Measurements from ENCODE around the gene EFCAB5. TPM values are rescaled to one million over a fixed set of nuclear protein-coding genes. Genes with fewer than 3 reads are reported as not detected.
"Not testable (repeated sequence)": the region's sequence is repeated elsewhere in the genome, so short reads cannot be mapped to it uniquely, and the experiment has no call there.

EFCAB5 gene
- total RNA-seq, 1 donor from 2014 or later, result 1.00 TPM

GRCh38 chr17:30031214-30031869 lies 89.9 kb downstream of the EFCAB5 start:
- no peak overlapping the region for H3K9ac ChIP-seq (ENCODE audit: low read length)
- no peak overlapping the region for H3K27ac ChIP-seq (ENCODE audit: low read depth, low read length)
- H3K4me3 ChIP-seq (ENCODE audit: insufficient read depth, low read depth, low read length), result no peak overlapping the region
- no peaks in the 10 kb centered on the region for H3K9me3 ChIP-seq (ENCODE audit: insufficient read depth, low read depth, low read length)
- Mint-ChIP-seq H3K27me3 (ENCODE audit: low read depth, unreplicated experiment) (peaks cover 3% of the 10 kb centered on the region), H3K4me1 (ENCODE audit: low read depth, unreplicated experiment) (no peaks in the 10 kb centered on the region), H3K9me3 (ENCODE audit: unreplicated experiment) (peaks cover 2% of the 10 kb centered on the region), H3K27ac (ENCODE audit: unreplicated experiment) (no peak overlapping the region), H3K36me3 (ENCODE audit: low read depth, unreplicated experiment) (no peaks in the 10 kb centered on the region), H3K4me3 (ENCODE audit: unreplicated experiment) (no peak overlapping the region)
- no peak for TF ChIP-seq EZH2 (IDR thresholded peaks at IDR 0.05; ENCODE audit: insufficient read depth, low read length)
- no peak for TF ChIP-seq CTCF (IDR thresholded peaks at IDR 0.05; ENCODE audit: insufficient read depth, low read depth, low read length)
- no peaks in the 10 kb centered on the region for H3K79me2 ChIP-seq (ENCODE audit: insufficient read depth, low read length)
- H4K20me1 ChIP-seq (ENCODE audit: insufficient read depth, low read length), result no peaks in the 10 kb centered on the region
- H3K4me2 ChIP-seq (ENCODE audit: low read length), result no peak overlapping the region
- DNase-seq (ENCODE audit: low read depth), result no peak
- FAIRE-seq, result no peak
- H3K36me3 ChIP-seq (ENCODE audit: insufficient read depth, low read length), result no peaks in the 10 kb centered on the region
- H2AFZ ChIP-seq (ENCODE audit: low read depth, low read length), result no peak overlapping the region
- no peaks in the 10 kb centered on the region for H3K27me3 ChIP-seq (ENCODE audit: insufficient read depth, low read length)
- H3K4me1 ChIP-seq (ENCODE audit: insufficient read depth, low read length), result no peaks in the 10 kb centered on the region

GRCh38 chr17:30035369-30035768 lies 93.9 kb downstream of the EFCAB5 start:
- Histone ChIP-seq H3K4me2 (ENCODE audit: low read length) (no peak overlapping the region), H3K79me2 (ENCODE audit: insufficient read depth, low read length) (no peaks in the 10 kb centered on the region), H3K4me1 (ENCODE audit: insufficient read depth, low read length) (no peaks in the 10 kb centered on the region), H3K27me3 (ENCODE audit: insufficient read depth, low read length) (no peaks in the 10 kb centered on the region), H4K20me1 (ENCODE audit: insufficient read depth, low read length) (no peaks in the 10 kb centered on the region), H3K9ac (ENCODE audit: low read length) (no peak overlapping the region), H3K27ac (ENCODE audit: low read depth, low read length) (no peak overlapping the region), H3K9me3 (ENCODE audit: insufficient read depth, low read depth, low read length) (no peaks in the 10 kb centered on the region), H2AFZ (ENCODE audit: low read depth, low read length) (no peak overlapping the region), H3K4me3 (ENCODE audit: insufficient read depth, low read depth, low read length) (no peak overlapping the region), H3K36me3 (ENCODE audit: insufficient read depth, low read length) (no peaks in the 10 kb centered on the region)
- TF ChIP-seq EZH2 (IDR thresholded peaks at IDR 0.05; ENCODE audit: insufficient read depth, low read length), result no peak
- TF ChIP-seq CTCF (IDR thresholded peaks at IDR 0.05; ENCODE audit: insufficient read depth, low read depth, low read length), result no peak
- DNase-seq (ENCODE audit: low read depth) (no peak), FAIRE-seq (peak; percentile 26)
- H3K9me3 Mint-ChIP-seq (ENCODE audit: unreplicated experiment), result peaks cover 15% of the 10 kb centered on the region
- no peak overlapping the region for H3K4me3 Mint-ChIP-seq (ENCODE audit: unreplicated experiment)
- no peaks in the 10 kb centered on the region for H3K4me1 Mint-ChIP-seq (ENCODE audit: low read depth, unreplicated experiment)
- H3K27ac Mint-ChIP-seq (ENCODE audit: unreplicated experiment), result no peak overlapping the region
- H3K27me3 Mint-ChIP-seq (ENCODE audit: low read depth, unreplicated experiment), result peaks cover 2% of the 10 kb centered on the region
- peaks cover 5% of the 10 kb centered on the region for H3K36me3 Mint-ChIP-seq (ENCODE audit: low read depth, unreplicated experiment)

GRCh38 chr17:30040719-30041518 lies 99.5 kb downstream of the EFCAB5 start:
- DNase-seq (ENCODE audit: low read depth), result peak; percentile 53
- H3K27ac ChIP-seq (ENCODE audit: low read depth, low read length); H3K36me3 ChIP-seq (ENCODE audit: insufficient read depth, low read length); H3K79me2 ChIP-seq (ENCODE audit: insufficient read depth, low read length); H3K27me3 Mint-ChIP-seq (ENCODE audit: low read depth, unreplicated experiment); H3K4me3 ChIP-seq (ENCODE audit: insufficient read depth, low read depth, low read length); FAIRE-seq; H3K9ac ChIP-seq (ENCODE audit: low read length); H3K4me1 Mint-ChIP-seq (ENCODE audit: low read depth, unreplicated experiment); H3K4me3 Mint-ChIP-seq (ENCODE audit: unreplicated experiment); H3K4me2 ChIP-seq (ENCODE audit: low read length); H3K4me1 ChIP-seq (ENCODE audit: insufficient read depth, low read length); H3K9me3 ChIP-seq (ENCODE audit: insufficient read depth, low read depth, low read length); H3K27me3 ChIP-seq (ENCODE audit: insufficient read depth, low read length); H2AFZ ChIP-seq (ENCODE audit: low read depth, low read length); H4K20me1 ChIP-seq (ENCODE audit: insufficient read depth, low read length): not testable (repeated sequence)
- Mint-ChIP-seq H3K27ac (ENCODE audit: unreplicated experiment) (peak overlapping the region; percentile 86), H3K36me3 (ENCODE audit: low read depth, unreplicated experiment) (peaks cover 11% of the 10 kb centered on the region), H3K9me3 (ENCODE audit: unreplicated experiment) (peaks cover 21% of the 10 kb centered on the region)

Measured in astrocyte (in vitro differentiated cells and primary cell).